HCT116 (cell line): Measurements from ENCODE around the gene SHISA2. TPM values are rescaled to one million over a fixed set of nuclear protein-coding genes. Genes with fewer than 3 reads are reported as not detected.

Experiments used
- ATAC-seq: fragments of 200-7000 bp; cut with Tn5 transposase; 2 replicates; pipeline ENCODE4 v1.9.1; 2020; ENCODE audit warnings: mild to moderate bottlenecking, moderate library complexity
- BruUV-seq: library from RNA; stranded (reverse); fragments of 400-500 nt; replicated peaks from 2 replicates; lab custom pipeline; 2021; lab: Mats Ljungman, UMichigan
- CTCF ChIA-PET: fragments of 300-600 bp; sonication (Branson Sonifier 250); formaldehyde crosslinking; loops from one replicate; lab custom pipeline; 2021; ENCODE audit warnings: antibody characterized with exemption; lab: Charles Lee
- POLR2A ChIA-PET: fragments of 300-600, 350-600 bp; sonication (Branson Sonifier 250); formaldehyde crosslinking; loops from one replicate; lab custom pipeline; 2021; ENCODE audit warnings: antibody characterized with exemption; lab: Charles Lee
- RAD21 ChIA-PET, 2 experiments: fragments of 300-600 bp; sonication (Branson Sonifier 250); formaldehyde crosslinking; loops; one replicate each; lab custom pipeline; 2023; ENCODE audit warnings: low total read pairs in 2 of 2; ENCODE audit not compliant: uncharacterized antibody in 2 of 2, unreplicated experiment in 2 of 2, low non-redundant PET in 1 of 2; lab: Charles Lee
- DNase-seq: peaks from one replicate; pipeline ENCODE4 v3.0.0-alpha.2; 2010; ENCODE audit warnings: low read depth, low spot score
- H2AFZ ChIP-seq: fragments of 200-600 bp; shearing (Covaris generic), sonication (generic); 2 replicates; pipeline ENCODE4 v1.6.1; 2017; ENCODE audit warnings: low read depth, mixed run types, mixed read lengths, antibody characterized with exemption, low read length; ENCODE audit not compliant: poor library complexity, severe bottlenecking
- H3K27ac ChIP-seq: 2 replicates; pipeline ENCODE4 v1.5.1; 2012; ENCODE audit warnings: low read depth, low read length
- H3K27me3 ChIP-seq: fragments of 200-600 bp; sonication (generic); 2 replicates; pipeline ENCODE4 v1.6.1; 2016; ENCODE audit warnings: mixed run types, low read length, mixed read lengths; ENCODE audit not compliant: insufficient read depth
- H3K36me3 ChIP-seq, 2 experiments: fragments of 200-500 bp in 1 of 2; fragments of 200-600 bp in 1 of 2; sonication (Bioruptor generic) in 1 of 2; sonication (generic) in 1 of 2; 2 replicates each; pipeline versions ENCODE4 v1.5.1 to v1.6.1; 2014 to 2016; ENCODE audit warnings: low read length in 2 of 2, inconsistent platforms in 1 of 2, mixed read lengths in 1 of 2, mixed run types in 1 of 2; ENCODE audit not compliant: insufficient read depth in 2 of 2, control insufficient read depth in 1 of 2
- H3K4me1 ChIP-seq, 2 experiments: fragments of 200-600 bp in 1 of 2; sonication (generic) in 1 of 2; 2 replicates each; pipeline versions ENCODE4 v1.5.1 to v1.6.1; 2012 to 2017; ENCODE audit warnings: low read length in 2 of 2, inconsistent platforms in 1 of 2, mild to moderate bottlenecking in 1 of 2, mixed read lengths in 1 of 2, mixed run types in 1 of 2, moderate library complexity in 1 of 2; ENCODE audit not compliant: insufficient read depth in 2 of 2, control insufficient read depth in 1 of 2
- H3K4me2 ChIP-seq: fragments of 200-600 bp; sonication (generic); 2 replicates; pipeline ENCODE4 v1.6.1; 2017; ENCODE audit warnings: mixed run types, low read length, mixed read lengths
- H3K4me3 ChIP-seq, 2 experiments: fragments of 200-600 bp in 1 of 2; sonication (generic) in 1 of 2; replicated peaks in 1 of 2; 2 replicates each; pipeline ENCODE4 v1.5.1; 2011 to 2016; ENCODE audit warnings: low read length in 2 of 2, control low read depth in 1 of 2, low read depth in 1 of 2, mild to moderate bottlenecking in 1 of 2, mixed read lengths in 1 of 2, mixed run types in 1 of 2
- H3K79me2 ChIP-seq: fragments of 200-600 bp; sonication (generic); 2 replicates; pipeline ENCODE4 v1.6.1; 2017; ENCODE audit warnings: mild to moderate bottlenecking, mixed run types, low read length, moderate library complexity, mixed read lengths; ENCODE audit not compliant: insufficient read depth
- H3K9ac ChIP-seq: fragments of 200-600 bp; sonication (generic); 2 replicates; pipeline ENCODE4 v1.6.1; 2016; ENCODE audit warnings: low read length, mixed read lengths
- H3K9me2 ChIP-seq: fragments of 200-600 bp; sonication (generic), shearing (Covaris generic); 2 replicates; pipeline ENCODE4 v1.6.1; 2017; ENCODE audit warnings: mixed run types, mild to moderate bottlenecking, moderate library complexity; ENCODE audit not compliant: insufficient read depth
- H3K9me3 ChIP-seq, 2 experiments: fragments of 200-500 bp in 1 of 2; fragments of 200-600 bp in 1 of 2; sonication (Bioruptor generic) in 1 of 2; sonication (generic) in 1 of 2; 2 replicates each; pipeline ENCODE4 v1.6.1; 2014 to 2017; ENCODE audit warnings: low read length in 2 of 2, mixed read lengths in 2 of 2, inconsistent platforms in 1 of 2, low read depth in 1 of 2, mild to moderate bottlenecking in 1 of 2, mixed run types in 1 of 2, moderate library complexity in 1 of 2; ENCODE audit not compliant: control insufficient read depth in 1 of 2, insufficient read depth in 1 of 2
- H4K20me1 ChIP-seq: fragments of 200-600 bp; sonication (generic), shearing (Covaris generic); 2 replicates; pipeline ENCODE4 v1.6.1; 2017; ENCODE audit warnings: mixed run types, mild to moderate bottlenecking, moderate library complexity; ENCODE audit not compliant: insufficient read depth
- CBX3 ChIP-seq: IDR thresholded peaks from 2 replicates; pipeline ENCODE4 v1.6.1; 2012; ENCODE audit warnings: low read depth
- CEBPB ChIP-seq: IDR thresholded peaks from 2 replicates; pipeline ENCODE4 v1.6.1; 2012; ENCODE audit warnings: low read depth
- CTCF ChIP-seq, 3 experiments: fragments of 200-600 bp in 1 of 3; sonication (generic) in 1 of 3; IDR thresholded peaks in 2 of 3; conservative IDR thresholded peaks in 1 of 3; 2 replicates each; pipeline ENCODE4 v1.5.1; 2012 to 2017; ENCODE audit warnings: low read depth in 2 of 3, low read length in 2 of 3, antibody characterized with exemption in 1 of 3, borderline replicate concordance in 1 of 3, control low read depth in 1 of 3, mild to moderate bottlenecking in 1 of 3, mixed read lengths in 1 of 3, mixed run types in 1 of 3, moderate library complexity in 1 of 3; ENCODE audit not compliant: insufficient read depth in 1 of 3
- ELF1 ChIP-seq: IDR thresholded peaks from 2 replicates; pipeline ENCODE4 v1.6.1; 2012; ENCODE audit warnings: low read depth, borderline replicate concordance
- EZH2phosphoT487 ChIP-seq: fragments of 200-600 bp; IDR thresholded peaks from 2 replicates; pipeline ENCODE4 v1.6.1; 2018; ENCODE audit warnings: antibody characterized with exemption, borderline replicate concordance
- FOSL1 ChIP-seq: IDR thresholded peaks from 2 replicates; pipeline ENCODE4 v1.6.1; 2012; ENCODE audit warnings: low read depth
- POLR2A ChIP-seq: IDR thresholded peaks from 2 replicates; pipeline ENCODE4 v1.7.0; 2011; ENCODE audit warnings: borderline replicate concordance; ENCODE audit not compliant: insufficient read depth, insufficient read length; ENCODE audit errors: extremely low read depth
- POLR2AphosphoS5 ChIP-seq: IDR thresholded peaks from 2 replicates; pipeline ENCODE4 v1.6.1; 2011; ENCODE audit warnings: mild to moderate bottlenecking, low read depth, low read length, moderate library complexity
- RAD21 ChIP-seq: IDR thresholded peaks from 2 replicates; pipeline ENCODE4 v1.6.1; 2012; ENCODE audit warnings: low read depth, mild to moderate bottlenecking
- SRF ChIP-seq: IDR thresholded peaks from 2 replicates; pipeline ENCODE4 v1.6.1; 2012; ENCODE audit warnings: low read depth
- ZFX ChIP-seq: fragments of 450-650 bp; IDR thresholded peaks from 2 replicates; pipeline ENCODE4 v1.6.1; 2017
- ZNF274 ChIP-seq: fragments of 200-500 bp; sonication (Bioruptor generic); IDR thresholded peaks from 2 replicates; pipeline ENCODE4 v1.6.1; 2014; ENCODE audit warnings: mild to moderate bottlenecking, low read depth, low read length, inconsistent platforms
- intact Hi-C: fragments of 100-400 bp; cut with micrococcal nuclease; formaldehyde crosslinking; loops from 2 replicates; pipeline ENCODE4 v1.10.0; 2022
- total RNA-seq: library from RNA; stranded (reverse); gene quantifications from one replicate; pipeline ENCODE4 v1.2.1, GENCODE V29; 2021; ENCODE audit not compliant: unreplicated experiment
- TF ChIP-seq, protein P1 (sequence below): IDR thresholded peaks from 2 replicates; pipeline ENCODE4 v1.6.1; 2012
- TF ChIP-seq, protein P2 (sequence below): IDR thresholded peaks from 2 replicates; pipeline ENCODE4 v1.6.1; 2012; ENCODE audit warnings: low read depth
- TF ChIP-seq, protein P3 (sequence below): IDR thresholded peaks from 2 replicates; pipeline ENCODE4 v1.6.1; 2012

The SHISA2 gene
- total RNA-seq, 1 experiment from 2014 or later, result not detected

GRCh38 chr13:26030331-26030730, 21.5 kb downstream of the SHISA2 start (continued):
- TF ChIP-seq SRF (no peak), CEBPB (no peak), EZH2phosphoT487 (no peak), ZFX (no peak), ELF1 (no peak)
- TF ChIP-seq, protein P1, sequence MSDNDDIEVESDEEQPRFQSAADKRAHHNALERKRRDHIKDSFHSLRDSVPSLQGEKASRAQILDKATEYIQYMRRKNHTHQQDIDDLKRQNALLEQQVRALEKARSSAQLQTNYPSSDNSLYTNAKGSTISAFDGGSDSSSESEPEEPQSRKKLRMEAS, result no peak
- TF ChIP-seq, protein P2, sequence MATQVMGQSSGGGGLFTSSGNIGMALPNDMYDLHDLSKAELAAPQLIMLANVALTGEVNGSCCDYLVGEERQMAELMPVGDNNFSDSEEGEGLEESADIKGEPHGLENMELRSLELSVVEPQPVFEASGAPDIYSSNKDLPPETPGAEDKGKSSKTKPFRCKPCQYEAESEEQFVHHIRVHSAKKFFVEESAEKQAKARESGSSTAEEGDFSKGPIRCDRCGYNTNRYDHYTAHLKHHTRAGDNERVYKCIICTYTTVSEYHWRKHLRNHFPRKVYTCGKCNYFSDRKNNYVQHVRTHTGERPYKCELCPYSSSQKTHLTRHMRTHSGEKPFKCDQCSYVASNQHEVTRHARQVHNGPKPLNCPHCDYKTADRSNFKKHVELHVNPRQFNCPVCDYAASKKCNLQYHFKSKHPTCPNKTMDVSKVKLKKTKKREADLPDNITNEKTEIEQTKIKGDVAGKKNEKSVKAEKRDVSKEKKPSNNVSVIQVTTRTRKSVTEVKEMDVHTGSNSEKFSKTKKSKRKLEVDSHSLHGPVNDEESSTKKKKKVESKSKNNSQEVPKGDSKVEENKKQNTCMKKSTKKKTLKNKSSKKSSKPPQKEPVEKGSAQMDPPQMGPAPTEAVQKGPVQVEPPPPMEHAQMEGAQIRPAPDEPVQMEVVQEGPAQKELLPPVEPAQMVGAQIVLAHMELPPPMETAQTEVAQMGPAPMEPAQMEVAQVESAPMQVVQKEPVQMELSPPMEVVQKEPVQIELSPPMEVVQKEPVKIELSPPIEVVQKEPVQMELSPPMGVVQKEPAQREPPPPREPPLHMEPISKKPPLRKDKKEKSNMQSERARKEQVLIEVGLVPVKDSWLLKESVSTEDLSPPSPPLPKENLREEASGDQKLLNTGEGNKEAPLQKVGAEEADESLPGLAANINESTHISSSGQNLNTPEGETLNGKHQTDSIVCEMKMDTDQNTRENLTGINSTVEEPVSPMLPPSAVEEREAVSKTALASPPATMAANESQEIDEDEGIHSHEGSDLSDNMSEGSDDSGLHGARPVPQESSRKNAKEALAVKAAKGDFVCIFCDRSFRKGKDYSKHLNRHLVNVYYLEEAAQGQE, result no peak

GRCh38 chr13:26029581-26030136, 22.2 kb downstream of the SHISA2 start:
- RAD21 ChIA-PET, result no interaction called here
- intact Hi-C loops, result no loop called here
- no peaks in the 10 kb centered on the region for H3K9me3 ChIP-seq

More at GRCh38 chr13:26029581-26030136, 22.2 kb downstream of the SHISA2 start:
- CTCF ChIA-PET, result interaction anchor here (1.2 kb wide), 1 partner anchor 8 kb away, joined by 7 read pairs; no protein-coding TSS in a partner anchor
- Histone ChIP-seq H4K20me1 (no peaks in the 10 kb centered on the region), H2AFZ (no peak overlapping the region), H3K27ac (no peak overlapping the region), H3K4me1 (no peaks in the 10 kb centered on the region), H3K9ac (no peak overlapping the region), H3K4me3 (no peak overlapping the region), H3K27me3 (peaks cover 23% of the 10 kb centered on the region), H3K79me2 (no peaks in the 10 kb centered on the region), H3K36me3 (no peaks in the 10 kb centered on the region), H3K9me2 (no peaks in the 10 kb centered on the region), H3K4me2 (no peak overlapping the region)
- TF ChIP-seq, protein P1, result no peak
- TF ChIP-seq RAD21 (no peak), CTCF (IDR thresholded peaks at IDR 0.05 in 2 of 3, conservative IDR thresholded peaks at IDR 0.05 in 1 of 3; ENCODE audit: borderline replicate concordance in 1 of 3, insufficient read depth in 1 of 3, low read depth in 2 of 3, low read length in 2 of 3) (no peak), POLR2AphosphoS5 (no peak), CEBPB (no peak), ELF1 (no peak), FOSL1 (no peak), CBX3 (no peak), ZNF274 (no peak), POLR2A (no peak), EZH2phosphoT487 (no peak)
- TF ChIP-seq, protein P2, result no peak
- TF ChIP-seq, protein P3, sequence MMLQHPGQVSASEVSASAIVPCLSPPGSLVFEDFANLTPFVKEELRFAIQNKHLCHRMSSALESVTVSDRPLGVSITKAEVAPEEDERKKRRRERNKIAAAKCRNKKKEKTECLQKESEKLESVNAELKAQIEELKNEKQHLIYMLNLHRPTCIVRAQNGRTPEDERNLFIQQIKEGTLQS, result no peak
- DNase-seq (no peak), ATAC-seq (no peak)
- POLR2A ChIA-PET, result no interaction called here
- BruUV-seq, result no TSS peak
